GM23338 (cell line): ENCODE measurements around the gene SOX9. TPM values are rescaled to one million over a fixed set of nuclear protein-coding genes. Genes with fewer than 3 reads are reported as not detected.

Source experiments
- ATAC-seq: fragments of 200-7000 bp; cut with Tn5 transposase; 3 replicates; pipeline ENCODE4 v1.9.1; 2020
- DNase-seq: peaks from one replicate; pipeline ENCODE4 v3.0.0-alpha.2; 2015; ENCODE audit warnings: low spot score
- H2AFZ ChIP-seq: fragments of 200-600 bp; sonication (generic); 2 replicates; pipeline ENCODE4 v1.8.0; 2016; ENCODE audit warnings: antibody characterized with exemption, mild to moderate bottlenecking, moderate library complexity
- H3F3A ChIP-seq: fragments of 200-600 bp; sonication (generic); replicated peaks from 2 replicates; pipeline ENCODE4 v1.8.0; 2017; ENCODE audit warnings: antibody characterized with exemption, mixed run types, low read depth
- H3K27ac ChIP-seq: fragments of 200-600 bp; sonication (generic); 2 replicates; pipeline ENCODE4 v1.6.1; 2016; ENCODE audit warnings: low read depth
- H3K27me3 ChIP-seq: fragments of 200-600 bp; sonication (generic); 2 replicates; pipeline ENCODE4 v1.8.0; 2016; ENCODE audit warnings: mild to moderate bottlenecking, mixed run types, moderate library complexity; ENCODE audit not compliant: insufficient read depth
- H3K36me3 ChIP-seq: fragments of 200-600 bp; sonication (generic); 2 replicates; pipeline ENCODE4 v1.8.0; 2016; ENCODE audit warnings: mild to moderate bottlenecking; ENCODE audit not compliant: insufficient read depth
- H3K4me1 ChIP-seq: fragments of 200-600 bp; sonication (generic); 2 replicates; pipeline ENCODE4 v1.8.0; 2016; ENCODE audit warnings: mild to moderate bottlenecking, moderate library complexity; ENCODE audit not compliant: insufficient read depth
- H3K4me2 ChIP-seq: fragments of 200-600 bp; sonication (generic); 2 replicates; pipeline ENCODE4 v1.7.1; 2017; ENCODE audit warnings: mixed run types
- H3K4me3 ChIP-seq: fragments of 200-600 bp; sonication (generic); 2 replicates; pipeline ENCODE4 v1.6.1; 2016; ENCODE audit warnings: mixed run types
- H3K79me2 ChIP-seq: fragments of 200-600 bp; sonication (generic); replicated peaks from 2 replicates; pipeline ENCODE4 v1.8.0; 2017; ENCODE audit warnings: mild to moderate bottlenecking; ENCODE audit not compliant: insufficient read depth
- H3K9me2 ChIP-seq: fragments of 200-600 bp; sonication (generic); 2 replicates; pipeline ENCODE4 v1.8.0; 2017; ENCODE audit not compliant: insufficient read depth
- H4K20me1 ChIP-seq: fragments of 200-600 bp; sonication (generic); replicated peaks from 2 replicates; pipeline ENCODE4 v1.8.0; 2017; ENCODE audit warnings: mild to moderate bottlenecking; ENCODE audit not compliant: insufficient read depth
- H3K27ac Mint-ChIP-seq: 2 replicates; pipeline ENCODE4 v1.8.0; 2020; ENCODE audit warnings: inconsistent platforms, mild to moderate bottlenecking, moderate library complexity, mixed read lengths
- H3K27me3 Mint-ChIP-seq: 3 replicates; pipeline ENCODE4 v1.8.0; 2022; ENCODE audit warnings: low read depth, mild to moderate bottlenecking, moderate library complexity, mixed read lengths, inconsistent platforms; ENCODE audit not compliant: insufficient read depth, poor library complexity
- H3K36me3 Mint-ChIP-seq: 3 replicates; pipeline ENCODE4 v1.8.0; 2021; ENCODE audit warnings: low read depth, mild to moderate bottlenecking, inconsistent platforms, moderate library complexity, mixed read lengths
- H3K4me1 Mint-ChIP-seq: 3 replicates; pipeline ENCODE4 v1.8.0; 2020; ENCODE audit warnings: mild to moderate bottlenecking, inconsistent platforms, mixed read lengths
- H3K4me3 Mint-ChIP-seq: 3 replicates; pipeline ENCODE4 v1.8.0; 2021; ENCODE audit warnings: moderate library complexity, mild to moderate bottlenecking, inconsistent platforms, mixed read lengths
- H3K9me3 Mint-ChIP-seq: 3 replicates; pipeline ENCODE4 v1.8.0; 2020; ENCODE audit warnings: moderate library complexity, mild to moderate bottlenecking, inconsistent platforms, mixed read lengths
- CREB1 ChIP-seq: fragments of 250-450 bp; sonication (Bioruptor Pico); IDR thresholded peaks from 2 replicates; pipeline ENCODE4 v1.5.0; 2020; ENCODE audit warnings: low read depth, mild to moderate bottlenecking, moderate library complexity
- CTCF ChIP-seq, 2 experiments: fragments of 200-600 bp in 1 of 2; sonication (generic) in 1 of 2; conservative IDR thresholded peaks; 2 replicates each; pipeline versions ENCODE4 v1.5.1 to v1.6.1; 2016 to 2017; ENCODE audit warnings: antibody characterized with exemption in 2 of 2, low read depth in 2 of 2, mild to moderate bottlenecking in 2 of 2, moderate library complexity in 1 of 2
- ETS1 ChIP-seq: IDR thresholded peaks from 2 replicates; pipeline ENCODE4 v1.6.1; 2016; ENCODE audit warnings: antibody characterized with exemption
- EZH2 ChIP-seq: fragments of 200-600 bp; sonication (generic); IDR thresholded peaks from one replicate; pipeline ENCODE4 v1.8.0; 2017; ENCODE audit warnings: antibody characterized with exemption, mild to moderate bottlenecking, low read depth; ENCODE audit not compliant: unreplicated experiment
- EZH2phosphoT487 ChIP-seq: fragments of 200-600 bp; sonication (generic); IDR thresholded peaks from one replicate; pipeline ENCODE4 v1.8.1; 2018; ENCODE audit warnings: antibody characterized with exemption; ENCODE audit not compliant: unreplicated experiment
- JUNB ChIP-seq: IDR thresholded peaks from one replicate; pipeline ENCODE4 v1.6.1; 2016; ENCODE audit warnings: antibody characterized with exemption; ENCODE audit not compliant: unreplicated experiment
- POLR2AphosphoS5 ChIP-seq: IDR thresholded peaks from 2 replicates; pipeline ENCODE4 v1.6.1; 2016; ENCODE audit warnings: antibody characterized with exemption, low read depth
- STAT1 ChIP-seq: IDR thresholded peaks from one replicate; pipeline ENCODE4 v1.6.1; 2016; ENCODE audit warnings: antibody characterized with exemption; ENCODE audit not compliant: unreplicated experiment
- ZNF114 ChIP-seq: fragments of 250-450 bp; sonication (Bioruptor Pico); IDR thresholded peaks from 2 replicates; pipeline ENCODE4 v1.5.0; 2020; ENCODE audit warnings: mild to moderate bottlenecking, moderate library complexity
- ZNF331 ChIP-seq: fragments of 250-450 bp; sonication (Bioruptor Pico); IDR thresholded peaks from 2 replicates; pipeline ENCODE4 v1.5.0; 2020; ENCODE audit warnings: low read depth, mild to moderate bottlenecking, moderate library complexity
- polyA plus RNA-seq: library from polyadenylated mRNA; unstranded; fragments of >200 nt; fragmentation: Nextera tagmentation; extraction: Ambion mirVana; gene quantifications from 2 replicates; pipeline ENCODE4 v1.2.1, GENCODE V29; 2016
- total RNA-seq: library from RNA; depleted of rRNA; stranded (reverse); fragments of >200 nt; shearing (Covaris generic); gene quantifications from 2 replicates; pipeline ENCODE4 v1.2.3, GENCODE V29; 2014
- TF ChIP-seq, protein P1 (sequence below): fragments of 250-450 bp; sonication (Bioruptor Pico); IDR thresholded peaks from 2 replicates; pipeline ENCODE4 v1.5.0; 2020; ENCODE audit warnings: mild to moderate bottlenecking, moderate library complexity
- TF ChIP-seq, protein P2 (sequence below): IDR thresholded peaks from one replicate; pipeline ENCODE4 v1.6.1; 2018; ENCODE audit warnings: antibody characterized with exemption; ENCODE audit not compliant: unreplicated experiment

The SOX9 gene
- total and polyA plus RNA-seq, 2 experiments from 2014 or later: 4.4 TPM

GRCh38 chr17:72095316-72095715 is 25.5 kb upstream of the SOX9 start:
- no peaks in the 10 kb centered on the region for H3K4me1 ChIP-seq
- Mint-ChIP-seq H3K4me3 (no peak overlapping the region), H3K27me3 (peaks cover 3% of the 10 kb centered on the region), H3K27ac (no peak overlapping the region), H3K4me1 (peaks cover 7% of the 10 kb centered on the region), H3K36me3 (no peaks in the 10 kb centered on the region), H3K9me3 (no peaks in the 10 kb centered on the region; the same call in 2 of the 3 replicates)
- no peaks in the 10 kb centered on the region for H3K36me3 ChIP-seq
- no peak overlapping the region for H3K27ac ChIP-seq
- H2AFZ ChIP-seq: no peak overlapping the region
- no peak for TF ChIP-seq ZNF331 (CRISPR knock-in tag)
- TF ChIP-seq CREB1: no peak
- TF ChIP-seq ETS1: no peak
- no peak for TF ChIP-seq ZNF114
- TF ChIP-seq JUNB: no peak
- no peak for TF ChIP-seq POLR2AphosphoS5
- TF ChIP-seq CTCF (conservative IDR thresholded peaks at IDR 0.05; ENCODE audit: low read depth in 2 of 2): no peak
- TF ChIP-seq, protein P1, sequence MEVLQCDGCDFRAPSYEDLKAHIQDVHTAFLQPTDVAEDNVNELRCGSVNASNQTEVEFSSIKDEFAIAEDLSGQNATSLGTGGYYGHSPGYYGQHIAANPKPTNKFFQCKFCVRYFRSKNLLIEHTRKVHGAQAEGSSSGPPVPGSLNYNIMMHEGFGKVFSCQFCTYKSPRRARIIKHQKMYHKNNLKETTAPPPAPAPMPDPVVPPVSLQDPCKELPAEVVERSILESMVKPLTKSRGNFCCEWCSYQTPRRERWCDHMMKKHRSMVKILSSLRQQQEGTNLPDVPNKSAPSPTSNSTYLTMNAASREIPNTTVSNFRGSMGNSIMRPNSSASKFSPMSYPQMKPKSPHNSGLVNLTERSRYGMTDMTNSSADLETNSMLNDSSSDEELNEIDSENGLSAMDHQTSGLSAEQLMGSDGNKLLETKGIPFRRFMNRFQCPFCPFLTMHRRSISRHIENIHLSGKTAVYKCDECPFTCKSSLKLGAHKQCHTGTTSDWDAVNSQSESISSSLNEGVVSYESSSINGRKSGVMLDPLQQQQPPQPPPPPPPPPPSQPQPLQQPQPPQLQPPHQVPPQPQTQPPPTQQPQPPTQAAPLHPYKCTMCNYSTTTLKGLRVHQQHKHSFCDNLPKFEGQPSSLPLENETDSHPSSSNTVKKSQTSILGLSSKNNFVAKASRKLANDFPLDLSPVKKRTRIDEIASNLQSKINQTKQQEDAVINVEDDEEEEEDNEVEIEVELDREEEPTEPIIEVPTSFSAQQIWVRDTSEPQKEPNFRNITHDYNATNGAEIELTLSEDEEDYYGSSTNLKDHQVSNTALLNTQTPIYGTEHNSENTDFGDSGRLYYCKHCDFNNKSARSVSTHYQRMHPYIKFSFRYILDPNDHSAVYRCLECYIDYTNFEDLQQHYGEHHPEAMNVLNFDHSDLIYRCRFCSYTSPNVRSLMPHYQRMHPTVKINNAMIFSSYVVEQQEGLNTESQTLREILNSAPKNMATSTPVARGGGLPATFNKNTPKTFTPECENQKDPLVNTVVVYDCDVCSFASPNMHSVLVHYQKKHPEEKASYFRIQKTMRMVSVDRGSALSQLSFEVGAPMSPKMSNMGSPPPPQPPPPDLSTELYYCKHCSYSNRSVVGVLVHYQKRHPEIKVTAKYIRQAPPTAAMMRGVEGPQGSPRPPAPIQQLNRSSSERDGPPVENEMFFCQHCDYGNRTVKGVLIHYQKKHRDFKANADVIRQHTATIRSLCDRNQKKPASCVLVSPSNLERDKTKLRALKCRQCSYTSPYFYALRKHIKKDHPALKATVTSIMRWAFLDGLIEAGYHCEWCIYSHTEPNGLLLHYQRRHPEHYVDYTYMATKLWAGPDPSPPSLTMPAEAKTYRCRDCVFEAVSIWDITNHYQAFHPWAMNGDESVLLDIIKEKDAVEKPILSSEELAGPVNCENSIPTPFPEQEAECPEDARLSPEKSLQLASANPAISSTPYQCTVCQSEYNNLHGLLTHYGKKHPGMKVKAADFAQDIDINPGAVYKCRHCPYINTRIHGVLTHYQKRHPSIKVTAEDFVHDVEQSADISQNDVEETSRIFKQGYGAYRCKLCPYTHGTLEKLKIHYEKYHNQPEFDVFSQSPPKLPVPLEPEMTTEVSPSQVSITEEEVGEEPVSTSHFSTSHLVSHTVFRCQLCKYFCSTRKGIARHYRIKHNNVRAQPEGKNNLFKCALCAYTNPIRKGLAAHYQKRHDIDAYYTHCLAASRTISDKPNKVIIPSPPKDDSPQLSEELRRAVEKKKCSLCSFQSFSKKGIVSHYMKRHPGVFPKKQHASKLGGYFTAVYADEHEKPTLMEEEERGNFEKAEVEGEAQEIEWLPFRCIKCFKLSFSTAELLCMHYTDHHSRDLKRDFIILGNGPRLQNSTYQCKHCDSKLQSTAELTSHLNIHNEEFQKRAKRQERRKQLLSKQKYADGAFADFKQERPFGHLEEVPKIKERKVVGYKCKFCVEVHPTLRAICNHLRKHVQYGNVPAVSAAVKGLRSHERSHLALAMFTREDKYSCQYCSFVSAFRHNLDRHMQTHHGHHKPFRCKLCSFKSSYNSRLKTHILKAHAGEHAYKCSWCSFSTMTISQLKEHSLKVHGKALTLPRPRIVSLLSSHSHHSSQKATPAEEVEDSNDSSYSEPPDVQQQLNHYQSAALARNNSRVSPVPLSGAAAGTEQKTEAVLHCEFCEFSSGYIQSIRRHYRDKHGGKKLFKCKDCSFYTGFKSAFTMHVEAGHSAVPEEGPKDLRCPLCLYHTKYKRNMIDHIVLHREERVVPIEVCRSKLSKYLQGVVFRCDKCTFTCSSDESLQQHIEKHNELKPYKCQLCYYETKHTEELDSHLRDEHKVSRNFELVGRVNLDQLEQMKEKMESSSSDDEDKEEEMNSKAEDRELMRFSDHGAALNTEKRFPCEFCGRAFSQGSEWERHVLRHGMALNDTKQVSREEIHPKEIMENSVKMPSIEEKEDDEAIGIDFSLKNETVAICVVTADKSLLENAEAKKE (CRISPR knock-in tag): no peak
- no peak for TF ChIP-seq EZH2
- TF ChIP-seq, protein P2, sequence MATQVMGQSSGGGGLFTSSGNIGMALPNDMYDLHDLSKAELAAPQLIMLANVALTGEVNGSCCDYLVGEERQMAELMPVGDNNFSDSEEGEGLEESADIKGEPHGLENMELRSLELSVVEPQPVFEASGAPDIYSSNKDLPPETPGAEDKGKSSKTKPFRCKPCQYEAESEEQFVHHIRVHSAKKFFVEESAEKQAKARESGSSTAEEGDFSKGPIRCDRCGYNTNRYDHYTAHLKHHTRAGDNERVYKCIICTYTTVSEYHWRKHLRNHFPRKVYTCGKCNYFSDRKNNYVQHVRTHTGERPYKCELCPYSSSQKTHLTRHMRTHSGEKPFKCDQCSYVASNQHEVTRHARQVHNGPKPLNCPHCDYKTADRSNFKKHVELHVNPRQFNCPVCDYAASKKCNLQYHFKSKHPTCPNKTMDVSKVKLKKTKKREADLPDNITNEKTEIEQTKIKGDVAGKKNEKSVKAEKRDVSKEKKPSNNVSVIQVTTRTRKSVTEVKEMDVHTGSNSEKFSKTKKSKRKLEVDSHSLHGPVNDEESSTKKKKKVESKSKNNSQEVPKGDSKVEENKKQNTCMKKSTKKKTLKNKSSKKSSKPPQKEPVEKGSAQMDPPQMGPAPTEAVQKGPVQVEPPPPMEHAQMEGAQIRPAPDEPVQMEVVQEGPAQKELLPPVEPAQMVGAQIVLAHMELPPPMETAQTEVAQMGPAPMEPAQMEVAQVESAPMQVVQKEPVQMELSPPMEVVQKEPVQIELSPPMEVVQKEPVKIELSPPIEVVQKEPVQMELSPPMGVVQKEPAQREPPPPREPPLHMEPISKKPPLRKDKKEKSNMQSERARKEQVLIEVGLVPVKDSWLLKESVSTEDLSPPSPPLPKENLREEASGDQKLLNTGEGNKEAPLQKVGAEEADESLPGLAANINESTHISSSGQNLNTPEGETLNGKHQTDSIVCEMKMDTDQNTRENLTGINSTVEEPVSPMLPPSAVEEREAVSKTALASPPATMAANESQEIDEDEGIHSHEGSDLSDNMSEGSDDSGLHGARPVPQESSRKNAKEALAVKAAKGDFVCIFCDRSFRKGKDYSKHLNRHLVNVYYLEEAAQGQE: no peak
- no peak for TF ChIP-seq STAT1
- TF ChIP-seq EZH2phosphoT487: no peak
- DNase-seq: no peak
- H3F3A ChIP-seq: no peaks in the 10 kb centered on the region
- no peaks in the 10 kb centered on the region for H3K27me3 ChIP-seq
- peaks cover 11% of the 10 kb centered on the region; the same call in 1 of the 2 replicates for H3K9me2 ChIP-seq
- ATAC-seq: no peak
- H3K4me2 ChIP-seq: no peak overlapping the region
- no peaks in the 10 kb centered on the region for H3K79me2 ChIP-seq
- no peak overlapping the region for H3K4me3 ChIP-seq
- H4K20me1 ChIP-seq: no peaks in the 10 kb centered on the region
